ENCODE results near the gene PARP4.
"Not testable (repeated sequence)": the region's sequence is repeated elsewhere in the genome, so short reads cannot be mapped to it uniquely, and the experiment has no call there.

Gene PARP4

GRCh38 chr13:24506283-24506682 is 6.3 kb downstream of the PARP4 start:
- DNase-seq = not testable (repeated sequence)

GRCh38 chr13:24505756-24506155 is 6.8 kb downstream of the PARP4 start:
- no peak for DNase-seq

- DNase-seq = no peak
Observed at GRCh38 chr13:24505256-24505655, 7.3 kb downstream of the PARP4 start.

GRCh38 chr13:24503379-24503696 is 9.2 kb downstream of the PARP4 start:
- DNase-seq = no peak

GRCh38 chr13:24502533-24503378 is 9.8 kb downstream of the PARP4 start:
- DNase-seq = peak in 5 of 51 donors; percentile 1 to 36 (median 8)

- DNase-seq = no peak
Observed at GRCh38 chr13:24500977-24501376, 11.6 kb downstream of the PARP4 start.

GRCh38 chr13:24497742-24498141 is 14.8 kb downstream of the PARP4 start:
- DNase-seq = no peak

- DNase-seq = not testable (repeated sequence)
Observed at GRCh38 chr13:24496295-24496694, 16.3 kb downstream of the PARP4 start.

- no peak for DNase-seq
Observed at GRCh38 chr13:24495151-24495729, 17.3 kb downstream of the PARP4 start.

GRCh38 chr13:24493356-24493755 is 19.2 kb downstream of the PARP4 start:
- no peak for DNase-seq

GRCh38 chr13:24491845-24492244 is 20.7 kb downstream of the PARP4 start:
- no peak for DNase-seq

GRCh38 chr13:24489721-24490120 is 22.9 kb downstream of the PARP4 start:
- no peak for DNase-seq

GRCh38 chr13:24488092-24488491 is 24.5 kb downstream of the PARP4 start:
- DNase-seq = not testable (repeated sequence)

GRCh38 chr13:24486017-24486657 is 26.4 kb downstream of the PARP4 start:
- DNase-seq = not testable (repeated sequence)

- DNase-seq = no peak
Observed at GRCh38 chr13:24473686-24474085, 38.9 kb downstream of the PARP4 start.

- DNase-seq = not testable (repeated sequence)
Observed at GRCh38 chr13:24472129-24472528, 40.4 kb downstream of the PARP4 start.

GRCh38 chr13:24463078-24463477 is 49.5 kb downstream of the PARP4 start:
- DNase-seq = no peak

GRCh38 chr13:24460256-24460655 is 52.3 kb downstream of the PARP4 start:
- no peak for DNase-seq

GRCh38 chr13:24459726-24460125 is 52.9 kb downstream of the PARP4 start:
- no peak for DNase-seq

GRCh38 chr13:24459234-24459633 is 53.3 kb downstream of the PARP4 start:
- DNase-seq = no peak

GRCh38 chr13:24458736-24459135 is 53.8 kb downstream of the PARP4 start:
- no peak for DNase-seq

- DNase-seq = no peak
Observed at GRCh38 chr13:24456396-24456795, 56.2 kb downstream of the PARP4 start.

- DNase-seq = no peak
Observed at GRCh38 chr13:24454056-24454455, 58.5 kb downstream of the PARP4 start.
